GM06990 (cell line): ENCODE data around the gene CYP2A13.
"Not testable (repeated sequence)": the region's sequence is repeated elsewhere in the genome, so short reads cannot be mapped to it uniquely, and the experiment has no call there.

Experiments used
- DNase-seq: peaks from one replicate; pipeline ENCODE4 v3.0.0-alpha.2; 2011; ENCODE audit not compliant: insufficient read length; ENCODE audit errors: extremely low read depth
- H3K27me3 ChIP-seq: replicated peaks from 2 replicates; pipeline ENCODE4 v1.6.0; 2011; ENCODE audit warnings: low read length; ENCODE audit not compliant: control insufficient read depth, insufficient read depth
- H3K36me3 ChIP-seq: 2 replicates; pipeline ENCODE4 v1.5.1; 2011; ENCODE audit warnings: low read length; ENCODE audit not compliant: control insufficient read depth, insufficient read depth
- H3K4me3 ChIP-seq: replicated peaks from 2 replicates; pipeline ENCODE4 v1.5.1; 2011; ENCODE audit warnings: low read depth, mild to moderate bottlenecking, control low read depth, low read length
- TF ChIP-seq, protein P1 (sequence below): IDR thresholded peaks from 2 replicates; pipeline ENCODE4 v1.5.1; 2011; ENCODE audit warnings: low read length, control low read depth, mild to moderate bottlenecking, inconsistent platforms; ENCODE audit not compliant: insufficient read depth, poor library complexity, severe bottlenecking

CYP2A13 gene, protein sequence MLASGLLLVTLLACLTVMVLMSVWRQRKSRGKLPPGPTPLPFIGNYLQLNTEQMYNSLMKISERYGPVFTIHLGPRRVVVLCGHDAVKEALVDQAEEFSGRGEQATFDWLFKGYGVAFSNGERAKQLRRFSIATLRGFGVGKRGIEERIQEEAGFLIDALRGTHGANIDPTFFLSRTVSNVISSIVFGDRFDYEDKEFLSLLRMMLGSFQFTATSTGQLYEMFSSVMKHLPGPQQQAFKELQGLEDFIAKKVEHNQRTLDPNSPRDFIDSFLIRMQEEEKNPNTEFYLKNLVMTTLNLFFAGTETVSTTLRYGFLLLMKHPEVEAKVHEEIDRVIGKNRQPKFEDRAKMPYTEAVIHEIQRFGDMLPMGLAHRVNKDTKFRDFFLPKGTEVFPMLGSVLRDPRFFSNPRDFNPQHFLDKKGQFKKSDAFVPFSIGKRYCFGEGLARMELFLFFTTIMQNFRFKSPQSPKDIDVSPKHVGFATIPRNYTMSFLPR

GRCh38 chr19:41088151-41088550 is at the start of gene CYP2A13:
CYP2A13 (plus strand) TSS chr19:41088451; CDS start chr19:41088472, 21 bp downstream.
- no peaks in the 10 kb centered on the region; the same call in 1 of the 2 replicates for H3K27me3 ChIP-seq
- no peak within 1 kb of the TSS for H3K4me3 ChIP-seq
- TF ChIP-seq, protein P1, sequence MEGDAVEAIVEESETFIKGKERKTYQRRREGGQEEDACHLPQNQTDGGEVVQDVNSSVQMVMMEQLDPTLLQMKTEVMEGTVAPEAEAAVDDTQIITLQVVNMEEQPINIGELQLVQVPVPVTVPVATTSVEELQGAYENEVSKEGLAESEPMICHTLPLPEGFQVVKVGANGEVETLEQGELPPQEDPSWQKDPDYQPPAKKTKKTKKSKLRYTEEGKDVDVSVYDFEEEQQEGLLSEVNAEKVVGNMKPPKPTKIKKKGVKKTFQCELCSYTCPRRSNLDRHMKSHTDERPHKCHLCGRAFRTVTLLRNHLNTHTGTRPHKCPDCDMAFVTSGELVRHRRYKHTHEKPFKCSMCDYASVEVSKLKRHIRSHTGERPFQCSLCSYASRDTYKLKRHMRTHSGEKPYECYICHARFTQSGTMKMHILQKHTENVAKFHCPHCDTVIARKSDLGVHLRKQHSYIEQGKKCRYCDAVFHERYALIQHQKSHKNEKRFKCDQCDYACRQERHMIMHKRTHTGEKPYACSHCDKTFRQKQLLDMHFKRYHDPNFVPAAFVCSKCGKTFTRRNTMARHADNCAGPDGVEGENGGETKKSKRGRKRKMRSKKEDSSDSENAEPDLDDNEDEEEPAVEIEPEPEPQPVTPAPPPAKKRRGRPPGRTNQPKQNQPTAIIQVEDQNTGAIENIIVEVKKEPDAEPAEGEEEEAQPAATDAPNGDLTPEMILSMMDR = no peak
- no peaks in the 10 kb centered on the region for H3K36me3 ChIP-seq
- no peak for DNase-seq

DNA sequence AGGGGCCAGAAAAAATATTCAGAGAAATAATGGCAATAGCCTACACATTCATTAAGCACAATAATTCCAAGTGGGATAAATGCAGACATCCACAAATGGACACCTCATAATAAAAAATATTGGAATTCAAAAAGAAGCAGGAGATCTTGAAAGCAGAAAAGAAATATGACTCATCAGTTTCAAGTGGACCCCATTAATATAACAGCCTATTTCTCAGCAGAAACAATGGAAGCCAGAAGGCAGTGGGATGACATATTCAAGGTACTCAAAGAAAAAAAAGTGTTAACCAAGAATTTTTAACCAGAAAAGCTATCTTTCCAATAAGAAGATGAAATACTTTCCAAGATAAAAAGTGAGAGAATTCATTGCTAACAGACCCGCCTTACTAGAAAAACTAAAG is 48.4 kb upstream of the CYP2A13 start:
- DNase-seq = no peak
- Histone ChIP-seq H3K27me3 (no peaks in the 10 kb centered on the region), H3K4me3 (no peak overlapping the region), H3K36me3 (no peaks in the 10 kb centered on the region)
- TF ChIP-seq, protein P1 = no peak

DNA sequence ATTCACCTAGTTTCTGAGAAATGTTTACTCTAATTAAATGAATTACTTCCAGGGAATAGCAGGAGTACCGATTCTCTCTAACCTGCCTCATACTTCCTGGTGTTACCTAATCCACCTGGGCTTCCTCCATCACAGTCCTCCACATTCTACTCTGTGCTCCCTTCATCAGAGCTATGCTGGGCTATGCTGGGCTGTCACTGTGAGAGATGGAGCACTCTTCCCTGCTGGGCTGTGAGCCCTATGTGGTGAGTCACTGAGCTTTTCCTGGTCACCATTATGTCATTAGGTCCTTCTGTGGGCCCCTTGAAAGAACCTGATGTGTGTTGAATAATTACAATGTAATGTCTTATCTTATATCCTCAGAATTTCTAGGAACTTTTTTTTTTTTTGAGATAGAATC is 43.2 kb upstream of the CYP2A13 start:
- DNase-seq, H3K4me3 ChIP-seq, H3K36me3 ChIP-seq, H3K27me3 ChIP-seq: not testable (repeated sequence)

- TF ChIP-seq, protein P1 = no peak
- Histone ChIP-seq H3K4me3 (no peak overlapping the region), H3K36me3 (no peaks in the 10 kb centered on the region), H3K27me3 (no peaks in the 10 kb centered on the region; the same call in 1 of the 2 replicates)
- no peak for DNase-seq
Measured at GRCh38 chr19:41050426-41050825, 37.8 kb upstream of the CYP2A13 start.

- DNase-seq, H3K36me3 ChIP-seq, H3K4me3 ChIP-seq, H3K27me3 ChIP-seq: not testable (repeated sequence)
Measured at GRCh38 chr19:41052162-41052561, 36.1 kb upstream of the CYP2A13 start.

DNA sequence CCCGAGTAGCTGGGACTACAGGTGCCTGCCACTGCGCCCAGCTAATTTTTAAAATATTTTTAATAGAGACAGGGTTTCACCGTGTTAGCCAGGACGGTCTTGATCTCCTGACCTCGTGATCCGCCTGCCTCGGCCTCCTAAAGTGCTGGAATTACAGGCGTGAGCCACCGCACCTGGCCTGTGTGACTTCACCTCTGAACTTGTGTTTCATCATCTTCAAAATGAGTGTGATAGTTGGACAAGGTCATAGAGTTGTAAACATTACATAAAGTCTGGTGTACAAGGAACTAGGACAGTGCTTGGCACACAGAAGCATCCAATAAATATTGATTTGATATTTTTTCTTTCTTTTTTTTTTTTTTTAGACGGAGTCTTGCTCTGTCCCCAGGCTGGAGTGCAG is 34.9 kb upstream of the CYP2A13 start:
- not testable (repeated sequence) for DNase-seq

DNA sequence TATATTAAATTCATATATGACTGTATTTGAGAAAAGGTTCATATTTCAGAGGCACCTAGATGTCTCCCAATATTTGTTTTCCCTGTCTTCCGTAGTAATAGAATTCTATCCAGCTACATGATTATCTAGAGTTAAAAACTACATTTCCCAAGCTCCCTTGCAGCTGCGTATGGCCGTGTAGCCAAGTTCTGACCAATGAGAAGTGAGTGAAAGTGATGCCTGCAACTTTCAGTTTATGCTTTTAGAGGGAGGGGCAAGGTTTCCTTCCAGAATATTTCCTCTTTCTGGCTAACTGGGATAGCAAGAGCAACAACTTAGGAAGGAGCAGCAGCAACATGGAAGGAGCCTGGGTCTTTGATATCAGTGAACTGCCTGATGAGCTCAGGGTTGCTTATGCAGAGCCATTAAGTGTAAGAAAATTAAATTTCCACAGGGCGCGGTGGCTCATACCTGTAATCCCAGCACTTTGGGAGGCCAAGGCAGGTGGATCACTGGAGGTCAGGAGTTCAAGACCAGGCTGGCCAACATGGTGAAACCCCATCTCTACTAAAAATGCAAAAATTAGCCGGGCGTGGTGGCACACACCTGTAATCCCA is 23.2 kb upstream of the CYP2A13 start:
- TF ChIP-seq, protein P1 = no peak
- Histone ChIP-seq H3K4me3 (no peak overlapping the region), H3K27me3 (no peaks in the 10 kb centered on the region), H3K36me3 (no peaks in the 10 kb centered on the region)
- DNase-seq = no peak

More for the DNA sequence above, 34.9 kb upstream of the CYP2A13 start:
- H3K36me3 ChIP-seq, H3K4me3 ChIP-seq, H3K27me3 ChIP-seq: not testable (repeated sequence)
